K562 (cell line): ENCODE results near the gene TMC8.

ENCODE experiments used
- CBX5 ChIP-seq: IDR thresholded peaks from 2 replicates; pipeline ENCODE4 v1.6.1; 2014; ENCODE audit warnings: low read depth, borderline replicate concordance
- EP300 ChIP-seq: IDR thresholded peaks from 2 replicates; pipeline ENCODE4 v1.6.1; 2012; ENCODE audit warnings: low read length, improper control_type of control experiment
- EZH2 ChIP-seq: IDR thresholded peaks from 2 replicates; pipeline ENCODE4 v1.6.1; 2012; ENCODE audit warnings: low read depth, mild to moderate bottlenecking, inconsistent platforms, low read length, borderline replicate concordance
- TAF1 ChIP-seq: IDR thresholded peaks from 2 replicates; pipeline ENCODE4 v1.6.1; 2011; ENCODE audit warnings: mild to moderate bottlenecking, low read length, moderate library complexity; ENCODE audit not compliant: insufficient read depth, control insufficient read depth, severe bottlenecking; ENCODE audit errors: extremely low read depth
- ZKSCAN1 ChIP-seq: fragments of 150-350 bp; IDR thresholded peaks from 2 replicates; pipeline ENCODE4 v1.6.1; 2016; ENCODE audit warnings: low read depth, low read length
- ZNF175 ChIP-seq: fragments of 200-800 bp; sonication (Bioruptor generic); IDR thresholded peaks from 2 replicates; pipeline ENCODE4 v1.6.1; 2016; ENCODE audit warnings: low read depth, mild to moderate bottlenecking, missing genetic modification characterization, missing compliant biosample characterization
- ZNF184 ChIP-seq: sonication (generic); formaldehyde crosslinking; IDR thresholded peaks from 2 replicates; pipeline ENCODE4 v1.5.0; 2020; ENCODE audit warnings: missing genetic modification reagents
- TF ChIP-seq, protein P1 (sequence below): sonication (generic); formaldehyde crosslinking; IDR thresholded peaks from 2 replicates; pipeline ENCODE4 v1.8.0; 2022; ENCODE audit warnings: mild to moderate bottlenecking, missing genetic modification reagents
- TF ChIP-seq, protein P2 (sequence below), 2 experiments: fragments of 450-650 bp; formaldehyde crosslinking in 1 of 2; IDR thresholded peaks; 2 replicates each; pipeline versions ENCODE4 v1.4.0 to v1.6.1; 2014 to 2020; ENCODE audit warnings: mild to moderate bottlenecking in 2 of 2, borderline replicate concordance in 1 of 2, low read depth in 1 of 2

GRCh38 chr17:78154903-78155811, 24.6 kb downstream of the TMC8 start:
- TF ChIP-seq EZH2: no peak
- TF ChIP-seq, protein P1, sequence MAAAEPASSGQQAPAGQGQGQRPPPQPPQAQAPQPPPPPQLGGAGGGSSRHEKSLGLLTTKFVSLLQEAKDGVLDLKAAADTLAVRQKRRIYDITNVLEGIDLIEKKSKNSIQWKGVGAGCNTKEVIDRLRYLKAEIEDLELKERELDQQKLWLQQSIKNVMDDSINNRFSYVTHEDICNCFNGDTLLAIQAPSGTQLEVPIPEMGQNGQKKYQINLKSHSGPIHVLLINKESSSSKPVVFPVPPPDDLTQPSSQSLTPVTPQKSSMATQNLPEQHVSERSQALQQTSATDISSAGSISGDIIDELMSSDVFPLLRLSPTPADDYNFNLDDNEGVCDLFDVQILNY: no peak
- TF ChIP-seq, protein P2, sequence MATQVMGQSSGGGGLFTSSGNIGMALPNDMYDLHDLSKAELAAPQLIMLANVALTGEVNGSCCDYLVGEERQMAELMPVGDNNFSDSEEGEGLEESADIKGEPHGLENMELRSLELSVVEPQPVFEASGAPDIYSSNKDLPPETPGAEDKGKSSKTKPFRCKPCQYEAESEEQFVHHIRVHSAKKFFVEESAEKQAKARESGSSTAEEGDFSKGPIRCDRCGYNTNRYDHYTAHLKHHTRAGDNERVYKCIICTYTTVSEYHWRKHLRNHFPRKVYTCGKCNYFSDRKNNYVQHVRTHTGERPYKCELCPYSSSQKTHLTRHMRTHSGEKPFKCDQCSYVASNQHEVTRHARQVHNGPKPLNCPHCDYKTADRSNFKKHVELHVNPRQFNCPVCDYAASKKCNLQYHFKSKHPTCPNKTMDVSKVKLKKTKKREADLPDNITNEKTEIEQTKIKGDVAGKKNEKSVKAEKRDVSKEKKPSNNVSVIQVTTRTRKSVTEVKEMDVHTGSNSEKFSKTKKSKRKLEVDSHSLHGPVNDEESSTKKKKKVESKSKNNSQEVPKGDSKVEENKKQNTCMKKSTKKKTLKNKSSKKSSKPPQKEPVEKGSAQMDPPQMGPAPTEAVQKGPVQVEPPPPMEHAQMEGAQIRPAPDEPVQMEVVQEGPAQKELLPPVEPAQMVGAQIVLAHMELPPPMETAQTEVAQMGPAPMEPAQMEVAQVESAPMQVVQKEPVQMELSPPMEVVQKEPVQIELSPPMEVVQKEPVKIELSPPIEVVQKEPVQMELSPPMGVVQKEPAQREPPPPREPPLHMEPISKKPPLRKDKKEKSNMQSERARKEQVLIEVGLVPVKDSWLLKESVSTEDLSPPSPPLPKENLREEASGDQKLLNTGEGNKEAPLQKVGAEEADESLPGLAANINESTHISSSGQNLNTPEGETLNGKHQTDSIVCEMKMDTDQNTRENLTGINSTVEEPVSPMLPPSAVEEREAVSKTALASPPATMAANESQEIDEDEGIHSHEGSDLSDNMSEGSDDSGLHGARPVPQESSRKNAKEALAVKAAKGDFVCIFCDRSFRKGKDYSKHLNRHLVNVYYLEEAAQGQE (IDR thresholded peaks at IDR 0.05; ENCODE audit: borderline replicate concordance): peak; percentile 40
- TF ChIP-seq, protein P2 (CRISPR knock-in tag; IDR thresholded peaks at IDR 0.05; ENCODE audit: low read depth): no peak
- no peak for TF ChIP-seq CBX5
- no peak for TF ChIP-seq EP300
- TF ChIP-seq ZNF184 (CRISPR knock-in tag): no peak
- TF ChIP-seq TAF1: no peak
- no peak for TF ChIP-seq ZKSCAN1
- TF ChIP-seq ZNF175 (CRISPR knock-in tag): no peak
